Stimulated activated CD8-positive, alpha-beta memory T cell treated with anti-CD3 and anti-CD28 coated beads, Interleukin-2, amount 100 ng/mL, for 48 hours (primary cell): ENCODE results near the gene KCNQ1.

Experiments used
- DNase-seq, 2 donors: peaks; one replicate each; pipeline ENCODE4 v3.0.0-alpha.2; 2020; ENCODE audit warnings: low read depth in 2 of 2

KCNQ1 gene

DNA sequence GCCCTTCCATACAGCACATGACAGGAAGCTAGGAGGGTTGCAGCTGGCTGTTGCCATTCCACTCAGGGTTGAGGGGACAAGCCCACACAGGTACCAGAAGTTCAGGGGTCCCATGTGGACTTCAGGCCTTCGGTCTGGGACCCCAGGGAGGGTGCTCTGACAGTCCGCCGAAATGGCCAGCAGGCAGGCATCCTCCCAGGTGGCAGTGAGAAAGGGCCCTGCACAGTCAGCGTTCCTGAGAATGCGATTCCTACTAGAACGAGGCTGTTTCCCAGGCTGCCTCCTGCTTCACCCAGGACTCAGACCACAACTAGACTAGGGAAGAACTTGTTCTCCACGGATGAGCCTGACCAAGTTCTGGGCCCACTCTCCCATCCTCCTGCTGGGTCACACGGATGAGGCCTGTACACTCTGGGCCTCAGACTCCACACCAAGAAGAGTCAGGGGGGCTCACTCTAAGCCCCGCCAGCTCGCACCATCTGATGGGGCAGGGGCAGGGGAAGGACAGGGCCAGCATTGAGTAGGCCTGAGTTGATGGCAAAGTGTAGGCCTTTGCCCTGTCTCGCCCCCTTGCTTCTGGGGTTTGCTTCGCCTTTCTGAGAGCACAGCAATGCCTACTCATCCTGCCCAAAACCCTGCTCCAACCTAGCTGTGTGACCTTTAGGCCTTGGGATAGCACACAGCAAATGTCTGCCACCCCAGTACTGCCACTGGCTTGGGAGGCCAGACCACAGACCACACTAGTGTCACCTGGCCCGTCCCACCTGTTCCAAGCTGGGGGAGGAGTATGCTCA is 241.0 kb downstream of the KCNQ1 start:
- no peak for DNase-seq

DNA sequence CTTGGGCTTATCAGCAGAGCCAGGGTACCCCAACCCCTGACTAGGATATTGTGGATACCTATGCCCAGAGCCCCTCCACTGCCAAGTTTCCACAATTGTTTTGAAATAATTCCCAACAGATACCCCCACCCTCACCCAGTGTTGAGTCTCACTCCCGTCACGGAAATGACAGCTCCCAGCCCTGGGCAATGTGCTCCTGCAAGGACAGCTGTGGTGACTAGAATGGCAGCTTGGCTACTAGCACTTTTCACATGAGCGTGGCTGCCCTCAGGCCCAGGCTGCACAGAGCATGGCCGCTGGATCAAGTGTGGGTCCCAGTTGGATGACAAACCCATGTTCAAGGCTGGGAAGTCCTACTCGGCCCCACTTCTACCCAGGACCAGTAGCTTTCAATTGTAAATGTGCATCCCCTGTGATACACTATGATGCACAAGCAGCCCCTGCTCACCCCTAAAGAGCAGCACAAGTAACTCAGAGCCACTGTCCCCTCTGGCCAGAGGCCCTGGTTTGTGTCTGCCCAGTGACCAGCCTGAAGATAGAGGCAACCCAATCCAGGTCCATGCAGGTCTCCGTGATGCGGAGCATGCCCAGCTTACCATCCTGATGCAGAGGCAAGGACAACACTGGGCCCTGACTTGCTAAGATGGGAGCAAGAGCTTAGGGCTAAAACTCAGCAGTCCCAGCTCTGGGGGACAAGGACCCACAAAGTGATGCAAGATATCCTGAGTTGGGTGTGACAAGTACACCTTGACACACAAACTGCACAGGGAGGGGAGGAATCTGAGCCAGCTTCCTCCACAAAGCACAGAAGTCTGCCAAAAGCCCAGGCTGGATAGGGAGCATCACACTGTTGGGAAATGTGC is 241.8 kb downstream of the KCNQ1 start:
- DNase-seq: no peak

DNA sequence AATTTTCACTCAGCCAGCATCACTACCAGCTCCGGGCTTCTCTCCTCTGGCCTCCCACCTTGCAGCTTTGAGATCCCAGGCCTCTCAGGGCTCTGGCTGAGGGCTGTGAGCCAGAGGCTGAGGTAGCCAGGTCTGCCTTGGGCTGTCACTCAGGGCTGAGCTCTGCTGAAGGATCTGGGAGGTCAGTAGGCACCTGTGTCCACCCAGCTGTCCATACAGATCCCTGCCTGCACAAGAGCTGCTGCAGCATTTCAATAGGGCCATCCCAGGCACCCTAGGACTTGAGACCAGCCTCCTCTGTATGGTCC is 242.4 kb downstream of the KCNQ1 start:
- DNase-seq: no peak

DNA sequence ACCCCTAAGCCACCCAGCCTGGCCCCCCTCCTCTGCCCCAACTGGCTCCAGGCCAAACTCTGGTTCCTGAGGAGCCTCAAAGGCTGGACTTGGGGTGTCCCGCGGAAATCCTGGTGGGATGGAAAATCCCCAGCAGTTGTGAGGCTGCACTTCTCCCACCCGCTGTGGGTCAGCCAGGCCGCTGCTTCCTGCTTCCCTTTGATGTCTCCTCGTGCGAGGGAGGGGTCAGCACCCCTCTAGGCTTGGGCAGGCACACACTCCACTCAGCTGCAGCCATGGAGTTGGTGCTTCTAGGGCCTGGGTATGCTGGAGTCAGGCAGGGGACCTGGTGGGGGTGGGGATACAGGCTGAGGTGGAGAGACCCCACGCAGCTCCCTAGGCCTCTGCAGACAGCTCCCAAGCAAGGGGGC is 243.0 kb downstream of the KCNQ1 start:
- no peak for DNase-seq

DNA sequence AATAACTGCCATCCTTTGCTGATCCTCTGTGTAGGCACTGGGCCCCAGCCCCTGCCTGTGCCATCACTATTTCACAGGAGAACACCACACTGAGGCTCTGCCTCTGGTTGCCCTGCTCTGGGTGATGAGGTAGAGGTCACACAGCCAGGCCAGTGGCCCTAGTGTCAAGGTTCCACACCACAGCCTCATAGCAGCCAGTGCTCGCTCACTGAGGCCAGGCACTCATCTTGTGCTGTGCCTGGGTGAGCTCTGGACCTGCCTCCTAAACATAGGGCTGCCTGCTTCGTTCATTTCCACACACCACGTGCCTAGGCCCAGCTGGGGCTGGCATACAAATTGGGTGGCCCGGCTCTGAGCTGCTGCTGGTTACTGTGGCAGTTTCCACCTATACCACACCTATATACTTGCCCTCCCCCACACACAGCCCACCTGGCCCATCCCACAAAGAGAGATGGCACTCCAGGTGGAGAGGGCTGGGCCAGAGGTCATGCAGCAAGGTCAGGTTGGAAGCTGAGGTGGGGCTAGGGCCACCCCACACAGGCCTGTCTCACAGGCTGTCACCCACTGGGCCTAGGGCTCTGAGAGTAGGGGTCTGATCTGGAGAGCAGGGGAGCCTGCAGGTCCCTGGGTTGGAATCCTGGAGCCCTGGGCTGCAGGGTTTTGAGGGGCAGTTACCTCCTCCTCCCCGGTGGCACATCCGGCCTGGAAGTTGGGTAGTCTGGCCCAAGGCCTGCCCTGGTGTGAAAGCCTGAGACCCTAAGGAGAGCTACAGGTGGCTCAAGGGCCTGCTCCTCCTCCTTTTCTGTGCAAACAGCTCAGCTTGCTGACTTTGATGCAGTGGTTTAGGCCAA is 243.8 kb downstream of the KCNQ1 start:
- no peak for DNase-seq

DNA sequence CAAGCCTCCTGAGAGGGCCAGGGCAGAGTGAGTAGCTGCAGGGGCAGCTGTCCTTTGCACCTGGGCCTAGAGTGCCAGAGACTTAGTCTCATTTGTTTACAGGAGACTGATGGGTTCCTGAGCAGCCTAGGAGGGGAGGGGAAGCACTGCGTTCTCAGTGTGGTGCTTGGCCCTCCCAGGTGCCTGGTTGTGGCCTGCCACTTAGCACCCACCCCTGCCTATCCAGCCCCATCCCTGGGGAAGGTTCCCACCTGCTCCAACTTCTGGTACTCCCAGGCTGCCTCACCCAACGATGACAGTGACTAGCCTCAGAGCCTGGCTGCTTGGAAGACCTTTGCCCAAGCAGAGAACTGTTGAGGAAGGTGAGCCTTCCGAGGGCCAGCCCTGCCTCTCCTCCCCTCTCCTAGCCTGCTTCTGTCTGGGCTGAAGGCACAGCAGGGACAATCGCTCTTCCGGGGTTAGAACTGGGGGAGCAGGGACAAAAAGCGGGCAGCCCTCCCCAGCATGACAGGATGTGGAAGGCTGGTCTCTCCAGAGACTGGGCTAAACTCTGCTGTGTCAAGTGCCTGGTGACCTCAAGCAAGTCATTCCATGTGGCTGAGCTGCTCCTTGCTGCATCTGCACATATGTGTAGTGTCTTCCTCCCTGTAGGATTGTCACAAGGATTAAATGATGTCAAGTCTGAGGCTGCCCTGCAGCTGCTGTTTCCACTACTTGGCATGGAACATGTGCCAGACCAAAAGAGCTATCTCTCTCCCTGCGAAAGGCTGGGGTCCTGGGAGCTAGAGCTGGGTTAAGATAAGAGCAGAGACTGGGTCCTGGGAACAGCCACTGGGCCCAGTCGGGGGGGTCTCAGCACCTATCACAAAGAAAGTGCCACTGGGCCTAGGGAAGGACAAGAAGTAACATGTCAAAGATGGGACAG is 245.1 kb downstream of the KCNQ1 start:
- DNase-seq: no peak

DNA sequence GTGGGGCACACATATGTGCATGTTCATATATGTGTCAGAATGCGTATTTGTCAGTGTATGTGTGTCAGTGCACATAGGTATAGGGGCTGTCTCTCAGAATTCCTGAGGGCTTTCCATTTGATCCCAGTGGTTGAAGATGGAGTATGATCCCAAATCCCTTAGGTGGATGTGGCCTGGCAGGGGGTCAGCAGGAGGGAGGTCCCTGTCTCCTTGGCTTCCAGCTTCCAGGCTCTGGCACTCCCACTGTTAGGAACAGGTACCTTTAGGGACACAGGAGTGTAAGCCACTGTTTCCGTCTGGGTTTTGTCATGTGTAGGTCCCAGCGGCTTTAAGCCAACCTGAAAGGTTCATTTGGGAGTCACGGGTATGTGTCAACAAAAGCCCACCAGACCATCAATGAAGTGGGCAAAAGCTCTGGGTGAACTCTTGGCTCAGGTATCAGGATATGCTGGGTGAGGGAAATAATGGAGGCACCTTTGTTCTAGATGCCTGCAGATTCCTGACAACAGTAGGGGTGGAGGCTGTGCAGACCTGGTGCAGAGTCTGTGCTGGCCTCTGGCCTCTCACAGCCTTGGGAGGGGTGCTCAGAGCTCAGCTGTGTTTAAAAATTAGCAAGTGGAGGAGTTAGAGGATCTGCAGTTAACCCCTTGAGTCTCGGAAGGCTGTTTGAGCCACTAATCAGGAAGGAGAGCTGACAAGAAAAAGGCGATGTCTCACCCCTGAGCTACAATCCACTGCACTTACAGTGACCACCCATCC is 246.0 kb downstream of the KCNQ1 start:
- no peak for DNase-seq

DNA sequence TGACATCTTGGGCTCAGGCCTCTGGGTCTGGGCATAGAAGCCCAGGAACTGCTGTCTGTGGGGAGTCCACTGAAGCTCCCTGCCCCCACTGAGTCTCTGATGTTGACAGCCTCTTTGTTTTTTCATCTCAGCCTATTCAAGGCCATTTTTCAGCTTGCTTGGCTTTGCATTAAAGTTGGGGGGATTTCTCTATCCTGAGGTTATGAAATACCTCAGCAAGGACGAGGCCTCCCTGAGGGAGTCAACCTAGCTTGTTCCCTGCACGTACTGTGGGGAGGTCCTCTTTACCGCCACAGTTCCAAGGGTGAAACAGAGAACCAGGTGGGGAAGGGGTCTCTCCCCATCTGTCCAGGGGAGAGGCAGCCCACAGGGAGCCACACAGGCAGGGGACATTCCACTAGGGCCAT is 246.6 kb downstream of the KCNQ1 start:
- no peak for DNase-seq

DNA sequence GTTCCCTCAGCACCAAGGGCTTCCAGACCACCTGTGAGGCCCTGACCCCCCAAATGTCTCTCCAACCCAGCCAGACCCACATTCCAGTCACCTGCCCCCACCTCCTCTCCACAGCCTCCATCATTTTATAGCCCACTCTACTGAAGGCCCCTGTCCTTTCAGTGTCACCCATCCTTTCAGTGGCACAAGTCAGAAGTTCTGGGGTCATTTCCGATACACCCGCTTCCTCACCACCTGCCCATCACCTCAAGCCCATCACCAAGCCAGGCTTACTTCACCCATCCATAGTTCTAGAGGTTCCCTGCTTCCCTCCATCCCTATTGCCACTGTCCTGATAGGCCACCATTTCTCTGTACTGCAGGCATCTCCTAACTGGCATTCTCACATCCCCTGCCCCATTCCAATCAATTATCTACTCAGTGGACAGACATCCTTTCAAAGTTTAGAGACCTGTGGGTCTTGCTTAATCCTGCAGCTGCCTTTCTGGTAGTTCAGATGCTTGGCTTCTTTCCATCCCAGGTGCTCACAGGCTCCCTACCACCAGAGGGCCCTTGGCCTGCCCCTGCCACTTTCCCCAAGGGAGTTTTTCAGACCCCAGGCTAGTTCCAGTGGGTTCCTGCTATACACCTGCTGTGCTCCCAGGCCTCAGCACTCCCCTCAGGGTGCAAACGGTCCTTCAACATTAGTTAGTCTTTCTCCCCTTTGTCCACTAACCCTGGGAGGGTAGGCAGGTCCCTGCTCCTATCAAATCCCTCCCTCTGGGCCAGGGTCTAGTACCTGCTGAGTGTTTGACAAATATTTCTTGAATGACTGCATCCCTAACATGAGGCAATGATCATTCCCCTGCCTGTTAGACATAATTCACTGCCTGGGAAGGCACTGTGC is 247.4 kb downstream of the KCNQ1 start:
- DNase-seq: no peak

DNA sequence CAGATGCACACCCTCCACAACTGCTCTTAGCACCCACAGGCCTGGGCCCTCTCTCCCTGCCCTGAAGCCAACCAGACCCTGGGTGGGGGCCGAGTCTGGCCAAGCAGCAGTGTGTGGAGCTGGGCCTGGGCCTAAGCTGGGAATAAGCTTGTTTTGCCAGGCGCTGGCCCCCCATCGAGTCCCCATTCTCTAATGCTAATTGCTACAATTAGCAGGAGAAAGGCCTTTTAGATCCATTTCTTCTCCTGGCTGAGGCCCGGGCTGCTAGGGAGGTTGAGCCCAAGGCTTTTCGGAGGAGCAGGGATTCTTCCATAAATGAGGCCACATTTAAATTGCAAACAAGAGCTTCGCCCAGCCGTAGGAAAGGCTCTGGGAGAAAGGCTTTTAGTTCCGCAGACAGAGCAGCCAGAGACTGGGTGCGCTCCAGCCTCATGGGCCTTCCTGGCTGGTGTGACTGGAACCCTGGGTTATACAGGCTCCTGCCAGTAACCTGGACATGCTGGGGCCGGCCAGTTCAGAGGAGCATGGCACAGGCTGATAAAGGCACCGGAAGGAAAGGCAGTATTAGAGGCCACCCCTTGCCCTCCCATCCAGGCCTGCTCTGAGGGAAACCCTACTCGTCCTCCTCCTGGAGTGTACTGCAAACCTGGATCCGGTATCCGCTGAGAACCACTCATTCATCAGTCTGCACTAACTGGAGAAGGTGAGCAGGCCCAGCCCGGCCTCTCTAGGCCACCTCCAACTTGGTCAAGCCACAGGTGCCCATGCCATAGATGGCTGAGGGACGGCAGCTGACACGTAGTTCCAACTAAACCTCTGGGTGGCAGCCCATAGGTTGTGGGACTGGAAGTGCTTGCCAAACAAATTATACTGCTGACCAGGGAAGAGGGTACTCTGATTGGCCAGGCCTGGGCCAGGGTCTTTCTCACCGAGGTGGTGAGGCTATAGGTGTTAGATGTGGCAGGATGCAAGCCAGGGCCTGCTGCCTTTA is 248.8 kb downstream of the KCNQ1 start:
- no peak for DNase-seq

DNA sequence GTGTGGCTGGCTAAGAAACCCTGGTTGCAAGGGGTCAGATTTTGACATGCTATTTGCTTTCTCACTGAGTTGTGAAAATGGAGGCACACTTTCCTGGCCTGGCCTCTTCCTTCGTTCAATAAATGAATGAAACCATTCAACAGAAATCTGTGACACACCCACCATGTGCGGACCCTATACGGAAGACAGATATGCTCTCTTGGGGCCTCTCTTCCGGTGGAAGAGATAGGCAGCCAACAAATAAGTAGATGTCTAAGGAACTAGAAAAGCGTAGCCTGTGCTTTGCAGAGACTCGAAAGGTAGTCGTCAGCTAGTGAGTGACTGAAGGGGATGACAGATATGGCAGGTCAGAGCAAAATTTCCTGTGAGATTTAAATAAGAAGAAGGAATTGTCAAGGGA is 249.7 kb downstream of the KCNQ1 start:
- DNase-seq: no peak

DNA sequence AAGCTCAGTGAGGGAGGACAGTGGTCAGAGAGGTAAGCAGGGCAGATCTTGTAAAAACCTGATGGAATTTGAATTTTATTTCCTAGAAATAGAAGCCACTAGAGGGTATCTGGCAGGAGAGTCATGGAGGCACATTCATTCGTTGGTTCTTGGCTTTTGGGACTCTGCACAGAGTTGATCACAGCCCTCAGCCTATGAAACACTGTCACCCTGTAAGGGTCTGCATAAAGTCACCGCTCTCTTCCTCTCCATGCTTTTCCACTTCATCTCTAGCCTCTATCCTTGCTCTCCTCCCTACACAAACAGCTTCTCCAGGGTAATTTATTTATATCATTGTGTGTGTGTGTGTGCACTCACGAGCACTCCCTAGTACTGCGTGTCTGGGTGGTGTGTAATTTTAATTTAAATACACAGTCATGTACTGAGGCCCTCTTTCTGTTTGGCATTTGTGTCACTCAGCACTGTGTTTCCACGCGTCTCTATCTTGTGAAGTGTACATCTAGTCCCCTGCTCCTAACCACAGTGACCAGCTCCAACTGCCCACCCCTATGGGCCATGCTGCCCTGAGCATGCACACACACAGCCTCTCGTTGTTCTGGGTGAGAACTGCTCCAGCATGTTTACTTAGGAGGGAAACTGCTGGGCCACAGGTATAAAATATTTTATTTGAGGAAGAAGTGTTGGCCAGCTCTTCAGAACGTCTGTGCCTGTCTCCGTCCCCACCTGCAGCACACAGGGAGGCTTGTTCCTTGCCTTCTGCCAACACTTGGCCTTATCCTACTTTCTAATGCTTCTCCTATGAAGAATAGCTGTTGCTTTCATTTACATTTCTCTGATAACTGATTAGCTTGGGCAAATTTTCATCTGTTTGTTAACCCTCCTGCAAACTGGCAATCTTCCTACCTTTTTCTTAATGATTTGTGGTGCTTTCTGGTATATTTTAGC is 250.5 kb downstream of the KCNQ1 start:
- DNase-seq: no peak

DNA sequence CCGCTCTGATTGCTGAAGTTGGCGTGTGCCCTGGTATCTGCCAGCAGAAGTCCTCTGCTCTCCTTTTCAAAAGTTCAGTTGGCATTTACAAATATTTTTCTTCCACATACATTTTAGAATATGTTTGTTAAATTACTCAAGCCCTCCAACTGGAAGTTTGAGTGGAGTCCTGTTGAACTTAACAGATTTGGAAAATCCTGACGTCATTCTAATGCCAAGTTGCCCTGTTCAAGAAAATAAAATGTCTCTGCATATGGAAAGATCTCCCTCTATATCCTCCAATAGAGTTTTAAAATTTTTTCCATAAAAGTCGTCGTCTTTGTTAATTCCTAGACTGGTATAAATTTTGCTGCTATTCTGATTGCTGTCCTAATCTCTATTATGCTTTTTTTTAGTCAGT is 251.6 kb downstream of the KCNQ1 start:
- DNase-seq: no peak

DNA sequence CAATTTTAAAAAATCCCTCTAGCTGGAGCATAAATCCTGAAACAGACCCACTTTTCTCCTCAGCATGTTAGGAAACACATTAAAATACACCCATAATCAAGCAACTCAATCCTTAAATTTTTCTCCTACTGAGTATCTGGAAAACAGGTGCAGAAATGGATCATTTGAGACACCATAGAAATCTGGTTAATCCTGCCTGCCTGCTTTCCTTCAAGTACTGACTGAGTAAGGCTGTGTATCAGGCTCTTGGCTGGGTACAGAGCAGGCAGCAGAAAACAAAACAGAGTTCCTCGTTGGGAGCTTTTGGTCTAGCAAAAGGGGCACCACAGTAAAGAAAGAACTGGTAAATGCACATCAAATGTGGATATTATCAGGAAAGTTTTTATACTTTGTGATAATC is 253.1 kb downstream of the KCNQ1 start:
- DNase-seq: no peak

DNA sequence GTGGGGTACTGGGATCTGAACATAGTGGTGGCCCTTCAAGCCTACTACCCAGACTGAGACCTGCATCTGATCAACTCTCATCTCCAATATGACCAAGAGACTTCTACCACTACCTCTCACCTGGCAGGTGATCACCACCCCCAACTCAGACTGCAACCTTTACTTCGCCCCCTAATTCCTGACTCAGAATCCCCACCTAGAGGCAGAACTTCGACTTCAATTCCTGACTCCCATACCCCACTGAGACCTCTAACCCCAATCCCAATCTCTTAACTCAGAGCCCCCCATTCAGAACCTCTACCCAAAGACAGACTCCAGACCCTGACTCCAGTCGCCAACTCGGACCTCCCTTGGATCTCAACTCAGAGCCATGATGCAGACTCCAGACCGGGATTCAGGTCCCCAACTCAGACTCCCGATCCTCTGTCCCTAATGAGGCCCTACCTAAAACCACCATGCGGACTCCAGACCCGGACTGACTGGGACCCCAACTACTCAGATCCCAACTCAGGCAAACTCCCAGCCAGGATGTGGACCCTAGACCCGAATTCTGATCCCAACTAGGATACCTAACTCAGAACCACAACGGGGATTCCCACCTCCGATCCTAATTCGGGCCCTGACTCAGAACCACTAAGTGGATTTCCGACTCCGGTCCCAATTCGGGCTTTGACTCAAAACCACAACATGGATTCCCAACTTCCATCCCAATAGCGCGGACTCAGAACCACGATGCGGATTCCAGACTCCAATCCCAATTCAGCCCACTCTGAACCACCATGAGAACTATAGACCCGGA is 253.8 kb downstream of the KCNQ1 start:
- DNase-seq: no peak

DNA sequence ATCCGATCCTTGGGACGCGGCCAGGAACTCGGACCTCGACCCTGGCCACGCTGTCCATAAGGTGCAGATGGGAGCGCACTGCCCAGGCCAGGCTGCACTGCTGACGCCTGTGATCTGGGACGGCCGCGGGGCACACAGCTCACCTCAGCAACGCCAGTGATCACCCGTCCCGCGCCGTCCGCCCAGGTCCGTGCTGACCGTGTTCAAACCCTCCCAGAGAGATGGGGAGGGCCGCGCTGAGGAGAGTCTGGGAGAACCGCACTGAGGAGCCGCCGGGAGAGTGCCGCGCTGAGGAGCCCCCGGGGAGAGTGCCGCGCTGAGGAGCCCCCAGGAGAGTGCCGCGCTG is 254.3 kb downstream of the KCNQ1 start:
- DNase-seq: no peak
